Keratinocyte (primary cell): ENCODE results near the gene DNAH11. TPM values are rescaled to one million over a fixed set of nuclear protein-coding genes. Genes with fewer than 3 reads are reported as not detected.

Experiments used
- DNase-seq: peaks from one replicate; pipeline ENCODE4 v3.0.0-alpha.2; 2011; ENCODE audit warnings: low read depth, missing footprints, low spot score
- FAIRE-seq: peaks from 2 replicates; lab custom pipeline; 2011; peaks lifted over from hg19 to GRCh38; lab: Jason Lieb, UNC
- H2AFZ ChIP-seq: 2 replicates; pipeline ENCODE4 v1.6.0; 2012; ENCODE audit warnings: low read length, control low read depth, inconsistent platforms; ENCODE audit not compliant: control insufficient read depth
- H3K27ac ChIP-seq: 2 replicates; pipeline ENCODE4 v1.5.1; 2011; ENCODE audit warnings: low read length; ENCODE audit not compliant: control insufficient read depth, insufficient read depth
- H3K27me3 ChIP-seq: 3 replicates; pipeline ENCODE4 v1.6.0; 2011; ENCODE audit warnings: low read length; ENCODE audit not compliant: control insufficient read depth, insufficient read depth; ENCODE audit errors: extremely low read depth
- H3K36me3 ChIP-seq, 2 experiments: 2 replicates in 1 of 2; 3 replicates in 1 of 2; pipeline ENCODE4 v1.5.1; 2011; ENCODE audit warnings: low read length in 2 of 2, mild to moderate bottlenecking in 1 of 2; ENCODE audit not compliant: control insufficient read depth in 2 of 2, insufficient read depth in 2 of 2; ENCODE audit errors: extremely low read depth in 1 of 2
- H3K4me1 ChIP-seq: 3 replicates; pipeline ENCODE4 v1.5.1; 2011; ENCODE audit warnings: low read length; ENCODE audit not compliant: control insufficient read depth, insufficient read depth; ENCODE audit errors: extremely low read depth
- H3K4me2 ChIP-seq: 3 replicates; pipeline ENCODE4 v1.6.0; 2011; ENCODE audit warnings: low read depth, low read length; ENCODE audit not compliant: control insufficient read depth, insufficient read depth; ENCODE audit errors: extremely low read depth
- H3K4me3 ChIP-seq, 3 experiments: fragments of 200-600 bp in 1 of 3; sonication (generic) in 1 of 3; 2 replicates in 2 of 3; 3 replicates in 1 of 3; pipeline ENCODE4 v1.5.1; 2011 to 2016; ENCODE audit warnings: low read length in 3 of 3, mild to moderate bottlenecking in 3 of 3, control low read depth in 2 of 3, inconsistent platforms in 1 of 3, low read depth in 1 of 3, mixed read lengths in 1 of 3, mixed run types in 1 of 3, moderate library complexity in 1 of 3; ENCODE audit not compliant: control insufficient read depth in 2 of 3, insufficient read depth in 2 of 3; ENCODE audit errors: extremely low read depth in 1 of 3
- H3K79me2 ChIP-seq: 2 replicates; pipeline ENCODE4 v1.6.0; 2012; ENCODE audit warnings: low read length; ENCODE audit not compliant: control insufficient read depth, insufficient read depth
- H3K9ac ChIP-seq: 3 replicates; pipeline ENCODE4 v1.6.0; 2011; ENCODE audit warnings: low read length; ENCODE audit not compliant: control insufficient read depth, insufficient read depth; ENCODE audit errors: extremely low read depth
- H3K9me1 ChIP-seq: 3 replicates; pipeline ENCODE4 v1.6.0; 2011; ENCODE audit warnings: low read length; ENCODE audit not compliant: control insufficient read depth, insufficient read depth; ENCODE audit errors: extremely low read depth
- H3K9me3 ChIP-seq: 2 replicates; pipeline ENCODE4 v1.5.1; 2012; ENCODE audit warnings: low read depth, low read length; ENCODE audit not compliant: control insufficient read depth
- H4K20me1 ChIP-seq: 3 replicates; pipeline ENCODE4 v1.6.0; 2011; ENCODE audit warnings: low read length; ENCODE audit not compliant: control insufficient read depth, insufficient read depth; ENCODE audit errors: extremely low read depth
- CTCF ChIP-seq, 3 experiments: IDR thresholded peaks in 1 of 3; conservative IDR thresholded peaks in 1 of 3; optimal IDR thresholded peaks in 1 of 3; 2 replicates in 2 of 3; 3 replicates in 1 of 3; pipeline versions ENCODE3 to v1.5.1; 2011; ENCODE audit warnings: low read length in 3 of 3, mild to moderate bottlenecking in 3 of 3, moderate library complexity in 2 of 3, control low read depth in 1 of 3, inconsistent platforms in 1 of 3; ENCODE audit not compliant: insufficient read depth in 2 of 3; ENCODE audit errors: extremely low read depth in 1 of 3
- EZH2 ChIP-seq: IDR thresholded peaks from one replicate; pipeline ENCODE4 v1.6.1; 2012; ENCODE audit warnings: inconsistent platforms, mild to moderate bottlenecking, low read length, moderate library complexity
- dilution Hi-C: fragments of 300-500 bp; cut with MboI; formaldehyde crosslinking; loops from one replicate; pipeline ENCODE4 v1.7.0; 2020; ENCODE audit warnings: low sequenced_read_pairs; ENCODE audit not compliant: extremely low pct_ligation_motif_present
- polyA plus RNA-seq, 5 experiments: library from polyadenylated mRNA; depleted of rRNA in 3 of 5; stranded (reverse) in 3 of 5; stranded (forward) in 1 of 5; unstranded in 1 of 5; fragments of >200 nt; gene quantifications; 1 replicate in 1 of 5; 2 replicates in 3 of 5; 3 replicates in 1 of 5; pipeline versions ENCODE4 v1.2.1 to v1.2.3, GENCODE V29; 2011 to 2012; ENCODE audit warnings: missing spikeins in 2 of 5, low read depth in 1 of 5, low replicate concordance in 1 of 5

The DNAH11 gene
- polyA plus RNA-seq, 1 donor (not counting 4 experiments of a cell fraction or from before 2014, with no cell fraction given) = 0.21 TPM

- dilution Hi-C loops = no loop called here
- no peak overlapping the region for H3K27ac ChIP-seq
- no peak for DNase-seq
Measured at GRCh38 chr7:21617916-21618390, 75.1 kb downstream of the DNAH11 start.

GRCh38 chr7:21618706-21619105, 75.9 kb downstream of the DNAH11 start:
- H3K27me3 ChIP-seq = no peaks in the 10 kb centered on the region
- H3K4me2 ChIP-seq = no peak overlapping the region
- no peaks in the 10 kb centered on the region for H3K9me1 ChIP-seq
- no peaks in the 10 kb centered on the region for H3K79me2 ChIP-seq
- no peaks in the 10 kb centered on the region for H4K20me1 ChIP-seq
- DNase-seq (no peak), FAIRE-seq (no peak)
- no peaks in the 10 kb centered on the region for H3K9me3 ChIP-seq
- TF ChIP-seq EZH2 (no peak), CTCF (optimal IDR thresholded peaks at IDR 0.05 in 1 of 3, IDR thresholded peaks at IDR 0.05 in 1 of 3, conservative IDR thresholded peaks at IDR 0.05 in 1 of 3; ENCODE audit: extremely low read depth in 1 of 3, insufficient read depth in 2 of 3, low read length in 3 of 3) (no peak)
- H3K4me1 ChIP-seq = peaks cover 18% of the 10 kb centered on the region
- no peak overlapping the region for H3K4me3 ChIP-seq
- no peak overlapping the region for H3K27ac ChIP-seq
- H3K36me3 ChIP-seq = no peaks in the 10 kb centered on the region
- H2AFZ ChIP-seq = no peak overlapping the region
- no peak overlapping the region for H3K9ac ChIP-seq
- dilution Hi-C loops = no loop called here

More at GRCh38 chr7:21617916-21618390, 75.1 kb downstream of the DNAH11 start:
- no peaks in the 10 kb centered on the region for H4K20me1 ChIP-seq
- H3K4me2 ChIP-seq = peak overlapping the region; percentile 17
- H3K9me1 ChIP-seq = no peaks in the 10 kb centered on the region
- H3K4me1 ChIP-seq = peaks cover 18% of the 10 kb centered on the region
- no peaks in the 10 kb centered on the region for H3K36me3 ChIP-seq
- H3K79me2 ChIP-seq = no peaks in the 10 kb centered on the region
- no peak overlapping the region for H2AFZ ChIP-seq
- H3K4me3 ChIP-seq = no peak overlapping the region
- H3K27me3 ChIP-seq = no peaks in the 10 kb centered on the region
- TF ChIP-seq EZH2 (no peak), CTCF (optimal IDR thresholded peaks at IDR 0.05 in 1 of 3, IDR thresholded peaks at IDR 0.05 in 1 of 3, conservative IDR thresholded peaks at IDR 0.05 in 1 of 3; ENCODE audit: extremely low read depth in 1 of 3, insufficient read depth in 2 of 3, low read length in 3 of 3) (no peak)
- no peak overlapping the region for H3K9ac ChIP-seq
- peak; percentile 9 for FAIRE-seq
- no peaks in the 10 kb centered on the region for H3K9me3 ChIP-seq
